ENCODE measurements around the gene ARHGEF7. TPM values are rescaled to one million over a fixed set of nuclear protein-coding genes. Genes with fewer than 3 reads are reported as not detected.

ARHGEF7 gene
- total RNA-seq, 4 donors from 2014 or later = 11.5 to 57.2 (median 36.5) TPM

- peaks cover 0 to 22% (median 4%) of the 10 kb centered on the region in 3 donors for H3K36me3 ChIP-seq
- WGBS, 2 donors = 70 to 71% methylated on average over 6 of the region's 6 CpGs
Measured at GRCh38 chr13:111314852-111315251, 199.7 kb downstream of the ARHGEF7 start.

GRCh38 chr13:111315347-111315995, 200.4 kb downstream of the ARHGEF7 start:
- TF ChIP-seq POLR2A (IDR thresholded peaks at IDR 0.05) (no peak), CTCF (IDR thresholded peaks at IDR 0.05) (no peak)
- Histone ChIP-seq H3K4me1 (no peaks in the 10 kb centered on the region), H3K27me3 (no peaks in the 10 kb centered on the region), H3K9me3 (peaks cover 0 to 11% (median 6%) of the 10 kb centered on the region in 3 donors), H3K4me3 (no peak overlapping the region), H3K36me3 (peaks cover 0 to 22% (median 4%) of the 10 kb centered on the region in 3 donors), H3K27ac (no peak overlapping the region)
- no peak for DNase-seq
- WGBS, 2 donors = 82% methylated on average over 8 of the region's 15 CpGs; no CpG with 5 or more reads in 1 of the 2 donors
- intact Hi-C loops (cut with DNase I) = no loop called here

More at GRCh38 chr13:111314852-111315251, 199.7 kb downstream of the ARHGEF7 start:
- Histone ChIP-seq H3K4me3 (no peak overlapping the region), H3K4me1 (no peaks in the 10 kb centered on the region), H3K27ac (no peak overlapping the region), H3K27me3 (no peaks in the 10 kb centered on the region), H3K9me3 (peaks cover 0 to 11% (median 6%) of the 10 kb centered on the region in 3 donors)
- TF ChIP-seq POLR2A (IDR thresholded peaks at IDR 0.05) = no peak
- no peak for TF ChIP-seq CTCF (IDR thresholded peaks at IDR 0.05)
- intact Hi-C loops (cut with DNase I) = no loop called here
- no peak for DNase-seq

GRCh38 chr13:111316161-111316730, 201.1 kb downstream of the ARHGEF7 start:
- TF ChIP-seq POLR2A (IDR thresholded peaks at IDR 0.05) = no peak
- no peak for TF ChIP-seq CTCF (IDR thresholded peaks at IDR 0.05)
- DNase-seq = no peak

GRCh38 chr13:111317042-111317550, 202.0 kb downstream of the ARHGEF7 start:
- DNase-seq = no peak
- 94 to 98% methylated on average over 13 to 14 of the region's 14 CpGs for WGBS, 2 donors

More at GRCh38 chr13:111316161-111316730, 201.1 kb downstream of the ARHGEF7 start:
- no peak overlapping the region for H3K27ac ChIP-seq
- 73 to 91% methylated on average over 6 to 10 of the region's 12 CpGs for WGBS, 2 donors
- no peaks in the 10 kb centered on the region for H3K4me1 ChIP-seq
- H3K4me3 ChIP-seq = no peak overlapping the region
- peaks cover 0 to 11% (median 6%) of the 10 kb centered on the region in 3 donors for H3K9me3 ChIP-seq
- intact Hi-C loops (cut with DNase I) = no loop called here
- peaks cover 0 to 20% (median 4%) of the 10 kb centered on the region in 3 donors for H3K36me3 ChIP-seq
- H3K27me3 ChIP-seq = no peaks in the 10 kb centered on the region

More at GRCh38 chr13:111317042-111317550, 202.0 kb downstream of the ARHGEF7 start:
- intact Hi-C loops (cut with DNase I) = no loop called here
- H3K27ac ChIP-seq = no peak overlapping the region
- H3K4me3 ChIP-seq = no peak overlapping the region
- H3K9me3 ChIP-seq = peaks cover 0 to 11% (median 6%) of the 10 kb centered on the region in 3 donors
- H3K4me1 ChIP-seq = no peaks in the 10 kb centered on the region
- TF ChIP-seq POLR2A (IDR thresholded peaks at IDR 0.05) = no peak
- no peak for TF ChIP-seq CTCF (IDR thresholded peaks at IDR 0.05)
- peaks cover 0 to 15% (median 4%) of the 10 kb centered on the region in 3 donors for H3K36me3 ChIP-seq
- H3K27me3 ChIP-seq = no peaks in the 10 kb centered on the region
